Stimulated activated CD4-positive, alpha-beta T cell treated with anti-CD3 and anti-CD28 coated beads, Interleukin-12 subunit alpha, Interleukin-12 subunit beta, amount 100 ng/mL, for 4 hours (primary cell): ENCODE results near the gene CASKIN1.

Source experiments
- DNase-seq: peaks from one replicate; pipeline ENCODE4 v3.0.0-alpha.2; 2020

CASKIN1 gene

DNA sequence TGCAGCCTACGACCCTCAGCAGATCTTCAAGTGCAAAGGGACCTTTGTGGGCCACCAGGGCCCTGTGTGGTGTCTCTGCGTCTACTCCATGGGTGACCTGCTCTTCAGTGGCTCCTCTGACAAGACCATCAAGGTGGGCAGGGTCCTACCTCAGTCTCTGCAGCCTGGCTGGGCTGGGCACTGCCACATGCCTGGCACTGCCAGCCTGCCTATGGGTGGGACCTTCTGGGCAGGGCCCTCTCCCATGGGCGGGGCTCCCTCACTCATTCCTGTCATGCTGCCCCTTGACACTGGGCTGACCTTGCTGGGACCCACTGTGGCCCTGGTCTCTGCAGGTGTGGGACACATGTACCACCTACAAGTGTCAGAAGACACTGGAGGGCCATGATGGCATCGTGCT is 22.5 kb downstream of the CASKIN1 start:
- DNase-seq, result no peak

DNA sequence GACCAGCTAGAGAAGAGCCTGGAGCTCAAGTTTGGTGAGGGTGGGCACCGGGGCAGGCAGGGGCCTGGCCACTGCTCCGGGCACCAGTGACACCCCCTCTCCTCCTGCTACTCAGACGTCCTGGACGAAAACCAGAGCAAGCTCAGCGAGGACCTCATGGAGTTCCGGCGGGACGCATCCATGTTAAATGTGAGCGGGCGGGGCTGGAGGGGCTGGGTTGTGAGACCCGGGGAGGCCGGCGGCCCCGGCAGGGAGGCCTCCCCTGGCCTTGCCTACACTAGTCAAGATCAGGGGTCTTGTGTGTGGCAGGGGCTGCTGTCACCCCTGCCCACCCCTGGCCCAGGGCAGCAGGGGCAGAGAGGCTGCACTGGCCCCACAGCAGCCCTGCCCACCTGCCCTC is 23.0 kb downstream of the CASKIN1 start:
- DNase-seq, result no peak

DNA sequence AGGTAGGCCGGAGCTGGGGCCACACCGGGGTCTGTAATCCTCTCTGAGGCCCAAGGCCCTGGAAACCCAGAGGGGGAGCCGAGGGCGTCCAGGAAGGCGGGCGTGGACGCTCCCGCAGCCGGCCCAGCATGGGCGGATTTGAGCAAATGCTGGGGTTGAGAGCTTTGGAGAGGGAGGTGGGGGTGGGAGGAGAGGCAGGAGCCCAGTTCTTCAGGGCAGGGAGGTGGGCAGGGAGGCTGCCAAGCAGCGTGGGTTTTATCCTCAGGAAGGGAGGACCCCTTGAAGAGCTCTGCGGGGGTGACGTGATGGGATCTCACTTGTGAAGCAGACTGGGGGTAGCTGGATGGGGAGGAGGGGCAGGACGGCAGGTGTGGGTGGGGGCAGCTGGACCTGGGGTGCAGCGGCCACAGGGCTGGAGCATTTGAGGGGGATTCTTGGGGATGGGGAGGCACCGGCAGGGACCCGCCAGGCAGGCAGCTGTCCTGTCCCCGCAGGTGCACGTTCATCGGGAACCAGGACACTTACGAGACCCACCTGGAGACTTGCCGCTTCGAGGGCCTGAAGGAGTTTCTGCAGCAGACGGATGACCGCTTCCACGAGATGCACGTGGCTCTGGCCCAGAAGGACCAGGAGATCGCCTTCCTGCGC is 23.6 kb downstream of the CASKIN1 start:
- no peak for DNase-seq

DNA sequence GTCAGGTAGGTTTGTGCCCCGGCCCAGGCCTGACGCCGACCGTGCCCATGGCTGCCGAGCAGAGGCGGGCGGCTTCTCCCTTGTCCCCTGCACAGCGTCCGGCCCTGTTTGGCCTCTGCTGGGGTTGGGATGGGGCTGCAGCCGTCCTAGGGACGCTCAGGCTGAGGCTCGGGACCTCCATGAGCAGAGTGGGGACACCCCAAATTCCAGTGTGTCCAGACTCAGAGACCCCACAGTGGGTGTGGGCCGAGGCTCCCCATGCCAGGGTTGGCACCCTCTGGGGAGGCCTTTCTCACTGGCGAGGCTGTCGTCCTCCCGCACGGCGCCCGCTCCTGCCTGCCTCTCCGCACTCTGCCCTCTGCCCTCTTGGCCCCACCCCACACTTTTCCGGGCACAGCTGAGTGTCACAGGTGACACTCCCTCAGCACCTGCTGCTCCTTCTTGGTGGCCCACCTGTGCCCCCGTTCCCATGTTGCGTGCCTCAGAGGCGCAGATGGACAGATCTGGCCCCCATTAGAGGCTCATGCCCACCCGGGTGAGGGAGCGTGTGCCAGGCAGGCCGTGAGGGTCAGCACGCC is 24.7 kb downstream of the CASKIN1 start:
- no peak for DNase-seq

DNA sequence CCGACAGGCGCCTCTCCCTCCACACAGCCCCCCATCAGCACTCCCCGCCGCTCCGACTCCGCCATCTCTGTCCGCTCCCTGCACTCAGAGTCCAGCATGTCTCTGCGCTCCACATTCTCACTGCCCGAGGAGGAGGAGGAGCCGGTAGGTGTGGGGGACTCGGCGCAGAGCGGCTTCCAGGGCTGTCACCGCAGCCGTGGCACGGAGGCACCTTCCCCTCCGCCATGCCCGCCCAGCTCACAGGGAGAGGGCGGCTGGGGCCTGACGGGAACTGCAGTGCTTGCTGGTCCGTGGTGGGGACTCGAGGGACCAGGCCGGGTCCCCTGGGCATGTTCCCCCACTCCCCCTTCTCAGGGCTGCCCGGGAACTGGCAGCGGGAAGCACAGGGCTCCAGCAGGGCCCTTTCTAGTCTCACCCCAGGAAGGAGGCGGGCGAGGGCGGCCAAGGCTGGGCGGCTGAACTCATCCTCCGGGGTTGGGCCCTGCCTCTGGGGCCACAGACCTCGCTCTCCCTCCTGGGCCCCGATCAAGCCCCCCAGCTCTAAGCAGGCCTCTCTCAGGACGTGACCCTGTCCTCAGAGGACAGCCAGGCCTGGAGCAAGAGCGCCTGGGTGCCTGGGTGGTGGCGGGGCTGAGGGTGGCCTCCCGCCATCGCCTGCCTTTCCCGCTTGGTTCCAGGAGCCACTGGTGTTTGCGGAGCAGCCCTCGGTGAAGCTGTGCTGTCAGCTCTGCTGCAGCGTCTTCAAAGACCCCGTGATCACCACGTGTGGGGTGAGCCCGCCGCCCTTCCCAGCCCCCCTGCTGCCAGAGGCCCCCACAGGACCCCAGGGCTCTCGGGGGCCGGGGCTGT is 25.6 kb downstream of the CASKIN1 start:
- no peak for DNase-seq

DNA sequence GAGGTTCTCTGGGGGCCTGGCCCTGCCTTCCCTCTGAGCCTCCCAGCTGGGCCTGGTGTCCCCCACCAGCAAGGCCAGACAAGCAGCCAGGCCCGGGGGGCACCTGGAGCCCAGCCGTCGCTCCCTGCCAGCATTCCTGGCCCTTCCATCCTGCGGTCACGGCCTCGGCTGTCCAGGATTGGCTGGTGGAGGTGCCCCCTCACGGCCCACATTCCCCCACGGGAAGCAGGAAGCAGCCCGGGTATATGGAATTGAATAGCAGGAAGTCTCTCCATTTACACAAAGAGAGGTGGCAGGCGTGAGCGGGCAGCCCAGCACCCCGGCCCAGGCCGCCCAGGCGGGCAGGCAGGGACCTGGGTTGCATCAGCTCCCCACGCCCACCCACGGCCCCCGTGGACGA is 26.3 kb downstream of the CASKIN1 start:
- DNase-seq, result no peak

DNA sequence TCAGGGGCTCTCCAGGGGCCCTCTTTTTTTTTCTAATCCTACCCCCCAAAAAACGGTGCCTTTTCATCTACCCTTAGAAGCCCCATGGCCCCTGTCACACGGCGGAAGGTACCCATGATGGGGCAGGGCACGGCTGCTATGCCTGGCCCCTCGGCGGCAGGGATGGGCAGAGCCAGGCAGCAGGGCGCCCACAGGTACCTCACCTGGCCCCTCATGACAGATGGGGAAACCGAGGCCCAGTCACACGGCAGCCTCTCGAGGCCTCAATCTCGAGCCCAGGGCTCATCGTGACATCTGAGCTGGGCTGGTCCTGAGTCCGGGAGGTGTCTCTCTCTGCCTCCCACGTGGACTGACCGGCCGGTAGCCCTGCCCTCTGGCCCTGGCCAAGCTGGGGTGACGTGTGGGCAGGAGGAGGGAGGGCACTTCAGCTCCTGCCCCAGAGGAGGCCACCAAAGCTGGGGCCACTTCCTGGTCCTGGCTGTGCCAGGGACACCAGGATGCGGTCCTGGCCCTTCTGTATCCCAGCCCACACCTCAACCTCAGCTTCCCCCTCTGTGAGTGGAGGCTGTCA is 29.3 kb downstream of the CASKIN1 start:
- no peak for DNase-seq

DNA sequence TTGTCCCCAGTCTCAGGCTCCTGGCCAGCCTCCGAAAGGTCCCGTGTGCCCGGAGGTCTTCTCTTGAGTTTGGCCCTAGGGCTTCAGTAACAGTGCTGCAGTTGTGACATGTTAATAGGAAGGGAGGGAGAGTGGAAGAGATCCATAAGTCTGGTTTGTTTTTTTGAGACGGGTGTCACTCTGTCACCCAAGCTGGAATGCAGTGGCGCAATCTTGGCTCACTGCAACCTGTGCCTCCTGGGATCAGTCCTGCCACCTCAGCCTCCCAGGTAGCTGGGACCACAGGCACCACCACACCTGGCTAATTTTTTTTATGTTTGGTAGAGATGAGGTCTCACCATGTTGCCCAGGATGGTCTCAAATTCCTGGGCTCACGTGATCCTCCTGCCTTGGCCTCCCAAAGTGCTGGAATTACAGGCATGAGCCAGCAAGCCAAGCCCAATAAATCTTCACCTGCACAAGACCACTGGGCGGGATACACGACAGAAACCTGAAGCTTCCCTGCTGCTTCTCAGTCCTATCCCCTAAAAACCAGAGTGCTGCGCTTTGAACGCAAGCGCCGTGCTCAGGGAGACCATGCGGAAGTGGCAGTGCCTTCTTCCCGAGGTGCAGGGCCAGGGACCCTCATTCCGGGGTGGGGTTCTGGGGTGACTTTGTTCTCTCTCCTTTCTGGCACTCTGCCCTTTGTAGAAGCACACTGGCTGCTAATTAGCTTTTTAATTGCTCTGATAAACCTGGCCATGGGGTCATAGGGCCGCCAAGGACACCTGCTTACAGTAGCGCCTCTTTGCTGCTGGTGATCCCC is 29.9 kb downstream of the CASKIN1 start:
- DNase-seq, result no peak

DNA sequence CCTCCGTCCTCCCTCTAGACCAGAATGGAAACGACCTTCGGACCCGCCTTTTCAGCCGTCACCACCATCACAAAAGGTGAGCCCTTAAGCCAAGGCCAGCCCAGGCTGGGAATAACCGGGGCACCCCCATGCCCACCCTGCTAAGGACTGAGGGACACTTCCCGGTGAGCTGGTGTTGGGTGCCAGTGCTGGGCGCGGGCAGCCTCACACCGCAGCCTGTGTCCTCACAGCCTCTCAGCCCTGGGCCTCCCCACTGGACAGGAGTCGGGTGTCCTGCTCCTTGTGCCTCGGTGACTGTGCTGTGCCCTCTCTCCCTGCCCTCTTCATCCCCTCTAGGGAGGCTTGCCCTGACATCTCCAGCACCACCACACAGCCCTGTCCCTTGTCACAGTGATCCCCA is 30.5 kb downstream of the CASKIN1 start:
- no peak for DNase-seq

DNA sequence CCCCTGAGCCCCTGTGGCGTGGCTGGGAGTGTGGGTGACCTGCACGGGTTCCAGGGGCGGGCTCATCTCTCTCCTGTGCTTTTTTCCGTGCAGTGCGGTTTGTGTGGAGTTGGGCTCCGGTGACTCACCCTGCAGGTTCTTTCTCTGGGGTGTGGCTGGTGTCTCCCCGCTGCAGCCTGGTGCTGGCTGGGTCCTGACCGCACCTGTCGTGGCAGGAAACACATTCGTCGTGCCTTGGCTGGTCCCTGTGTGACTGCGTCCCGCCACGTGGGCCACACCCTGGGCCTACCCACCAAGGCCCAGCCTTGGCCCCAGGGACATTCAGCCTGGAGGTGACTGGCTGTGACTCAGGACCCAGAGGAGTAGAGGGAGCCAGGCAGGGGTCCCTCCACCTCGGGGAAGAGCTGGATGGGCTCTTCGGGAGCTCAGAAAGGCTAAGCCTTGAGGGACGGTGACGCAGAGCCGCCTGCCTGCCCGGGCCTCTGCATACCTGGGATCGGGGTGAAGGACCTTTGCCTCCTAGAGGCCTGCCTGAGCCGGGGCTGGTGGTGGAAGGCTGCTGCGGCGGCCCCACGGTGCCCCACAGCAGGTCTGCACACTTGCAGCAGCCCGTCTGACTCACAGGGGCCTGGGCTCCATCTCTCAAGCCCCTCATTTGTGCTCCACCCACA is 33.1 kb downstream of the CASKIN1 start:
- DNase-seq, result no peak

DNA sequence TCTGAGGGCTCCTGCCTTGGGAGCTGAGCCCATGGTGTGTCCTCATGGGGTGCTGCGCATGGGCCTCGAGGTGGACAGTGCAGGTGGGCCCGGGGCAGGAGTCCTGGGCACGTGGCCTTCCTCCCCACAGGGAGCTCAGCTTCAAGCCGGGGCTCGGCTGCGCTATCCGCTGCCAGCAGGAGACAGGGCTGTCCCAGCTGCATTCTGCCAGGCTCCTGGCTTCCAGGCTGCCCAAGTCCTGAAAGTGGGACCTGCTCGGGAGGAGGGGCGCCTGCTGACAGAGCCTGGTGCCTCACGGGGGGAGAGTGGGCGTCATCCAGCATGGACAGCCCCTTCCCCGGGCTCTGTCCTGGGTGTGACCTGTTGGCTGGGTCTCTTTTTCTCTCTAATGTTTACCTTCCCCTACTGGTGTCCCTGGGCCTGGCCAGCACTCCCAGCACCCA is 33.7 kb downstream of the CASKIN1 start:
- DNase-seq, result no peak

DNA sequence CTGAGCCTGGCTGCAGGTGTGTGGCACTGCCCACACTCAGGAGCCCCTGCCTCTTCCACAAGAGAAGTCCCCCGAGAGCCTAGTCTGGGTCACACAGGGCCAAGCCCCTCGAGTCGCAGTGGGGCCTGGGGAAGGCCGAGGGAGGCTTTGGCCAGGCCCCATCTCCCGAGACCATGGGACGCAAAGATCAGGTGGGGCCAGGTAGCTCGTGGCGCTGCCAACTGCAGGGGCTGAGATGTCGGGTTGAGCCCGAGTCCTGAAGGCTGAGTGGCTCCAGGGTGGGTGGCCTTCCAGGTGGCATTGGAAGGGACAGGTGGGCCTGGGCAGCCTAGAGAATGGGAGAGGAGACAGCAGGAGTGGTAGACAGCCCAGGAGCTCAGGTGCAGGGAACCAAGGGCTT is 34.5 kb downstream of the CASKIN1 start:
- DNase-seq, result no peak

DNA sequence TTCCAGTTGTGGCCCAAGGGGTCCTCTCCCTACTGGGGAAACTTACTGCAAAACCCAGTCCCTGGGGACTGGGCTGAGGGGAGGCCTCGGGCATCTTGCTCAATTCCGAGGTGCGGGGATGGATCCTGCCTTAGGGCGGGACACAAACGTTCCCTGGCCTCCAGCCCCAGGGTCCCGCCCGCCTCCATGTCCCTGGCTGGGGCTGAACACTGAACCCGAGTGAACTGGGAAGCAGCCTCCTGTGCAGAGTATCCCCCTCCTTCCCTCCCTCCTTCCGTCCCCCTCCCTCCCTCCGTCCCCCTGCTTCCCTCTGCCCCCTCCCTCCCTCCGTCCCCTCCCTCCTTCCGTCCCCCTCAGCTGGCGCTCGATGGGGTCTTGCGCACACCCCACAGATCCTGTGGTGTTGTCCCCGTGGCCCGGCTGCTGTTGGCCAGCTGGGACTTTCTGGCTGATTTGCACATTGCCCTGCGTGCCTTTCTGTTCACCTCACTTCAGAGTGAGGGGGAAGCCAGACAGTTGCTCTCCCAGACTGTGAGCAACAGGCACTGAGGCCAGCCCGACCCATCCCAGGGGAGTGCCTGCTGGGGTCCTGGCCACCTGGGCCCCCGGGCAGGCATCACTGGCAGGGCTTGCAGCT is 35.4 kb downstream of the CASKIN1 start:
- DNase-seq, result no peak

DNA sequence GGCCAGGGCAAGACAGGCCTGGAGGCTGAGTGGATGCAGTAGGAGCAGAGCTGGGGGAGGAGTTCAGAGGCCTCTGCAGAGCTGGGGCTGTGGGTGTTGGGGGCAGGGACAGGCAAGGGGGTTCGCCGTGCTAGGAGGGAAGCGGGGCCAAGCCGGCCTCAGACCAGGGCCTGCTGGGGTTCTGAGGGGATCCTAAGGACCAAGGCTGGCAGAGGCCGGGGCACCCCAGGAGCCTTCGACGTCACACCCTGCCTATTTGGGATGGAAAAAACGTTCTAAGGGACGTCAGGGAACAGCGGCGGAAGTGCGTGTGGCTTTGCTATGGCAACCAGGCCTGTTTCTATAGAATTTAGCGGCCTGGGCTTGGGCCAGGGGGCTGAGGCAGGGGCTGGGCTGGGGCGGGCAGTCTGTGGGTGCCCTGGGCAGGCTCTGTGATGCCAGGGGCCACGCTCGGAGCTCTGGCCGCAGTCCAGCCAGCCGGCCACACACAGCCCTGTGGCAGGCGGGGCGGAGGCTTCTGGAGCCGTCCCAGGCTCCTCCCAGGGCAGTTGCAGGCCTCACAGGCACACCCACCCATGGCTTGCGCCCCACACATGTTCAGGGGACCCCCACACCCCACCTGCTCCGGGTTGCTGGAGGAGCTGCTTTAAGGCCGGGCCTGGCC is 37.1 kb downstream of the CASKIN1 start:
- no peak for DNase-seq

DNA sequence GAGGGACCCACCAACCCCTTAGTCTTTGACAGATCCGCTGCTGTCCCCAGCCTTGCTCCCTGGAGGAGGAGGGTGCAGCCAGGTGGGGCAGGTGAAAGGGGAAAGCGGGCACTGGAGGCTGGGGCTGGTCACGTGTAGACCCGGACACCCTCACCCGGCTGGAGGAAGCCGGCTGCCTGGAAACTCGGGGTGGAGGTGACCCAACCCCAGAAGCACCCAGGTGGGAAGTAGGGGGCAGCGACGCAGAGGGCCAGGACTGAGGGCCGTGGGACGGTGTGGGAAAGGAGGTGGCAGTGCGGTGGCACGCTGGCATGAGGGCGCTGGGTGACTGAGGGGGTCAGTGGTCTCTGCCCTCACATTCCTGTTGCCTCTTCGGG is 38.2 kb downstream of the CASKIN1 start:
- DNase-seq, result no peak

DNA sequence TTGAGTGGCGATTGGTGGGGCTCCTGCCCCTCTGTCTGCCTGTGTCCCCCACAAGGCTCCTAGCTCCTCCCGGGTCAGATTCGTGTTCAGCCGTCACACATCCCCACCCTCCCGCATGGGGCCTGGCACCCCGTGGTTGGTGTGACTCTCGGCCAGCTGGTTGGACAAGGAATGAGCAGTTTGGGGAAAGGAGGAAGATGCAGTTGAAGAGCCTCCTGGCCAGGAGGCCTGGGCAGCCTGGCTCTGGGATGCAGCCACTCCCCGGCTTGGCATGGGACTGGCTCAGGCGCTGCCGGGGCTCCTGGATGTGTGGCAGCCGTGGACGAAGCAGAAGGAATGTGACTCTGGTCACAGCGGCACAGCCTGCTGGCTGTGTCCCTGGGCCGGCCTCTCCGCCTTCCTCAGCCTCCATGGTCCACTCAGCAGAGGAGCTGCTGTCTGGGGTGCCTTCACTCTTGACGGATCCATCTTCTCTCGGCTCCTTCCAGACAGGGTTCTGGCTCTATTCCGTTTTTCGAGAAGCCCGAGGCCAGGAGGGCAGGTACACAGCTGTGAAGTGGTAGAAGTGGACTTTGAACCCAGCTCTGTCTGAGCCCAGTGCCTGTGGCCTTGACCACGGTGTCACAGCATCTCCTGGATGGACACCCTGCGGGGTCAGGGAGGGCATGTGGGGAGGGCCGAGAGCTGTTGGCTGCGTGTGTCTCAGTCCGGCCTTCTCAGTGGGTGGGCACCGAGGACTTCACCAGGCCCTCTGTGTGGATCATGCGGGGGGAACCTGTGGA is 38.7 kb downstream of the CASKIN1 start:
- no peak for DNase-seq

DNA sequence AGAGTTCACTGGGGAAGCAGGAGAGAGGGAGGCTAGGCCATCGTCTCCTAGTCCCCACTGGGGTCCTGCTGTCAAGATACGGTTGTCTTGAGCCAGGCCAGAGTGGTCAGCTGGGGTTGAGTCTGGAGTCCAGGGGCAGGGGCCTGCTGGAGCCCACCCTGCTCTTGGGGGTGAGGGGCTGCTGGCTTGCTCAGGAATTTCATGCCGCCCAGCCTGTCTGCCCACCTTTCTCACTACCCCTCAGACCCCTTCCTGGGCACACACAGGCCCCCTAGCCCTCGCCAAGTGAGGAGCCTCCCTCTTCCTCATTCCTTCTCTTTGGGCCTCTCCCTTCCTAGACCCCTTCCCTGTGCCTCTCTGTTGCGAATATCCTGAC is 39.6 kb downstream of the CASKIN1 start:
- DNase-seq, result no peak

DNA sequence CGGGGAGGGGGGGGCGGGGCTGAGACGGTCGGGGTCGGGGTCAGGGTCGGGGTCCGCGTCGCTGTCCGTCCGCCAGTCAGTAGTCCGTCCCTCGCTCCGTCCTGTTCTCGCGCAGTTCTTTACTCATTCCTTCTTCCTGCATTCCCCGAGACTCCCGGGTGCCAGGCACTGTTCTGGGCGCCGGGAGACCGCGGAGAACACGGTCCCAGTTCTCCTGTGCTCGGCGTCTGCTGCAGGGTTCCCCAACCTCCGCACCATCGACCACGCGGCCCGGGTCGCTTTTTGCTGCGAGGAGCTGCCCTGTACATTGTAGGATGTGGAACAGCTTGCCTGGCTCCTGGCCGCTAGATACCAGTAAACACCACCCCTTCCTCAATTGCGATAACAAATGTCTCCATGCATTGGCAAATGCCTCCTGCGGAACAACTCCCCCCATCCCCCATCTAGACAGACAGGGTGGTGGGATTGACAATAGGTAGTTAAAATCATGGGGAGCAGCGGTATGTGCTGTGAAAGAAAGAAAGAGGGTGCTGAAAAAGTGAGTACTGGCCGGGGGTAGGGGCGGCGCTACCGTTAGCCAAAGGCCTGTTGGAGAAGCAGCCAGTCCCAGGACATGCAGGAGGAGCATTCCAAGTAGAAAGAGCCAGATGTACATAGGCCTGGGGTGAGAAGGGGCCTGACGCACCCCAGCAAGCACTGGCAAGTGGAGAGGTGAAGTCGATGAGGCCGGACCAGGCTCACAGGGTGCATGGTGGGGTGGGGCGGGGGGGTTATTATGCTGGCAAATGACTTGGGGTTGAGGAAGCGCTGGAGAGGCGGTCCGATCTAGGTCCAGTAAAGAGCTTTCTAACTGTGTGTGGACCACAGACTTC is 40.2 kb downstream of the CASKIN1 start:
- DNase-seq, result no peak
